Measurements from ENCODE around the gene PMVK.

- no peak for TF ChIP-seq MAX (IDR thresholded peaks at IDR 0.05)
- no peak for TF ChIP-seq RAD21 (IDR thresholded peaks at IDR 0.05; ENCODE audit: low read depth)
- no peak for TF ChIP-seq USF1 (IDR thresholded peaks at IDR 0.05)
Observed at GRCh38 chr1:154888757-154889156, 47.8 kb downstream of the PMVK start.

All from Ishikawa (cell line).